H1 (cell line): ENCODE measurements around the gene SEC14L5. TPM values are rescaled to one million over a fixed set of nuclear protein-coding genes. Genes with fewer than 3 reads are reported as not detected.

Source experiments
- CHD7 ChIP-seq: fragments of 300-600 bp; sonication (generic); IDR thresholded peaks from 2 replicates; pipeline ENCODE4 v1.7.1; 2012; ENCODE audit warnings: low read length, moderate library complexity, mild to moderate bottlenecking, inconsistent platforms; ENCODE audit not compliant: insufficient replicate concordance
- EGR1 ChIP-seq: IDR thresholded peaks from 2 replicates; pipeline ENCODE4 v1.6.1; 2011; ENCODE audit warnings: low read depth, low read length, borderline replicate concordance
- GTF2F1 ChIP-seq: IDR thresholded peaks from 2 replicates; pipeline ENCODE4 v1.6.1; 2012; ENCODE audit warnings: low read depth, low read length, improper control_type of control experiment, borderline replicate concordance
- HDAC2 ChIP-seq, 2 experiments: fragments of 300-600 bp in 1 of 2; sonication (generic) in 1 of 2; IDR thresholded peaks; 2 replicates each; pipeline ENCODE4 v1.6.1; 2011 to 2012; ENCODE audit warnings: low read depth in 2 of 2, low read length in 2 of 2, mild to moderate bottlenecking in 2 of 2, moderate library complexity in 2 of 2, borderline replicate concordance in 1 of 2, inconsistent platforms in 1 of 2
- JUN ChIP-seq: IDR thresholded peaks from 2 replicates; pipeline ENCODE4 v1.6.1; 2011; ENCODE audit warnings: low read depth, mild to moderate bottlenecking, improper control_type of control experiment, low read length
- JUND ChIP-seq: IDR thresholded peaks from 2 replicates; pipeline ENCODE4 v1.6.1; 2011; ENCODE audit warnings: mild to moderate bottlenecking, improper control_type of control experiment, low read length
- SUZ12 ChIP-seq: fragments of 200-600 bp; sonication (generic); IDR thresholded peaks from 2 replicates; pipeline ENCODE4 v1.6.1; 2012; ENCODE audit warnings: mild to moderate bottlenecking, inconsistent platforms, low read length, moderate library complexity, mixed read lengths
- TAF7 ChIP-seq: optimal IDR thresholded peaks from 2 replicates; pipeline ENCODE3; 2011; ENCODE audit warnings: low read depth, mild to moderate bottlenecking, inconsistent platforms, low read length, moderate library complexity, borderline replicate concordance
- TCF12 ChIP-seq: IDR thresholded peaks from 2 replicates; pipeline ENCODE4 v1.6.1; 2011; ENCODE audit warnings: low read depth, mild to moderate bottlenecking, low read length
- TEAD4 ChIP-seq: IDR thresholded peaks from 2 replicates; pipeline ENCODE4 v1.6.1; 2012; ENCODE audit warnings: low read depth, low read length, inconsistent platforms, mixed read lengths
- polyA plus RNA-seq, 7 experiments: library from polyadenylated mRNA; depleted of rRNA in 3 of 7; stranded (reverse) in 5 of 7; unstranded in 2 of 7; fragments of >200 nt in 5 of 7; fragments of 200-250 nt in 2 of 7; gene quantifications; 1 replicate in 5 of 7; 2 replicates in 1 of 7; 4 replicates in 1 of 7; pipeline versions ENCODE4 v1.2.1 to v1.2.3, GENCODE V29; 2011 to 2013; ENCODE audit warnings: missing spikeins in 2 of 7, mixed read lengths in 2 of 7
- total RNA-seq: library from RNA; stranded (reverse); fragmentation: NEBNext Ultra II Directional; extraction: Animal tissue kit (Norgen Biotek cat#: 25700); gene quantifications from 2 replicates; pipeline ENCODE4 v1.2.1, GENCODE V29; 2021

Gene SEC14L5
- total and polyA plus RNA-seq, 2 of the 8 experiments (the other 6 are each of a cell fraction or from before 2014, with no cell fraction given) = 1.9 to 3.0 TPM

- no peak for TF ChIP-seq CHD7
- TF ChIP-seq JUND = no peak
- TF ChIP-seq TEAD4 = no peak
- no peak for TF ChIP-seq EGR1
- TF ChIP-seq TAF7 = no peak
- no peak for TF ChIP-seq HDAC2 (IDR thresholded peaks at IDR 0.05; ENCODE audit: borderline replicate concordance in 1 of 2, low read depth in 2 of 2, low read length in 2 of 2)
- TF ChIP-seq GTF2F1 = no peak
- no peak for TF ChIP-seq JUN
- no peak for TF ChIP-seq TCF12
- no peak for TF ChIP-seq SUZ12
These were observed 36.7 kb downstream of the SEC14L5 start (continued) for GRCh38 chr16:4994719-4995434.
